Stimulated activated CD8-positive, alpha-beta memory T cell treated with anti-CD3 and anti-CD28 coated beads, Interleukin-4, amount 100 ng/mL, for 1 hour (primary cell): ENCODE results near the gene TFDP1.
"Not testable (repeated sequence)": the region's sequence is repeated elsewhere in the genome, so short reads cannot be mapped to it uniquely, and the experiment has no call there.

ENCODE experiments used
- DNase-seq, 2 donors: peaks; one replicate each; pipeline ENCODE4 v3.0.0-alpha.2; 2020; ENCODE audit warnings: low read depth in 2 of 2, low spot score in 1 of 2

The TFDP1 gene

GRCh38 chr13:113610266-113610665, 25.7 kb downstream of the TFDP1 start:
- no peak for DNase-seq

DNA sequence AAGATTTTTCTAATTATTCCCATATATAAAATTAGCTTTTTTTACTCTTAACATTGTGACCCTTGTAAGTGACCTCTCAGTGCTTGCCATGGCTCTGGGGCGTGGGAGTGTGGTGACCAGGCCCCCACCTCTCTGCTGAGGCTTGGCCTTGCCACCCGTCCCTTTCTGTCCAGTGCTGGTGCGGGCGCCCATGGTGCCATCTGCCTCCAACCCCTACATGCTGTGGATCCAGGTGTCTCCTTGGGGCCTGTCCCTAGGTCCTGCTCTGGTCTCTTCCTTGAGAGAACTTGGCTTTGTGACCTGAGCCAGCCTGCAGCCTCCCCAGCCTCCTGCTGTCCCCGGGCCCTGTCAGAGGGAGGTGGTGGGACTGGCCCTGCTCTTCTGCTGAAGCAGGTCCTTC, 27.4 kb downstream of the TFDP1 start:
- no peak for DNase-seq

- DNase-seq: no peak
These were observed 28.1 kb downstream of the TFDP1 start for GRCh38 chr13:113612607-113613006.

DNA sequence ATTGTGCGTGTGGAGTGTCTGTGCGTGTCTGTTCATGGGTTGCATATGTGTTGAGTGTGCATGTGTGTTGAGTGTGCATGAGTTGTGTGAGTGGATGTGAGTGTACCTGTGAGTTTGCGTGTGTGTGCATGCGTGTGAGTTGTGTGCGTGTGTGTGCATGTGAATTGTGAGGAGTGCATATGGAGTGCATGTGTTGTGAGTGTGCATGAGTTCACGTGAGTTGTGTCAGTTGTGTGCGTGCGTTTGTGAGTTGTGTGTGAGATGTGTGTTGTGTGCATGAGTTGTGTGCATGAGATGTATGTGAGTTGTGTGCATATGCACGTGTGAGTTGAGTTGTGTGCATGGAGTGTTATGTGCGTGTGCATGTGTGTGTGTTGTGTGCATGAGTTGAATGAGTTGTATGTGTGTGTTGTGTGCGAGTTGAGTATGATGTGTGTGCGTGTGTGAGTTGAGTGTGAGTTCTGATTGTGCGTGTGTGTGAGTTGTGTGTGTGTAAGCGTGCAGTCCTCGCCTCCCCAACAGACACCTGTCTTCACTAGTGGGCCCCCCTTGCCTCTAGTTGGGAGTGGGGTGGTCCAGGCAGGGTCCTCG, 29.3 kb downstream of the TFDP1 start:
- DNase-seq: no peak

DNA sequence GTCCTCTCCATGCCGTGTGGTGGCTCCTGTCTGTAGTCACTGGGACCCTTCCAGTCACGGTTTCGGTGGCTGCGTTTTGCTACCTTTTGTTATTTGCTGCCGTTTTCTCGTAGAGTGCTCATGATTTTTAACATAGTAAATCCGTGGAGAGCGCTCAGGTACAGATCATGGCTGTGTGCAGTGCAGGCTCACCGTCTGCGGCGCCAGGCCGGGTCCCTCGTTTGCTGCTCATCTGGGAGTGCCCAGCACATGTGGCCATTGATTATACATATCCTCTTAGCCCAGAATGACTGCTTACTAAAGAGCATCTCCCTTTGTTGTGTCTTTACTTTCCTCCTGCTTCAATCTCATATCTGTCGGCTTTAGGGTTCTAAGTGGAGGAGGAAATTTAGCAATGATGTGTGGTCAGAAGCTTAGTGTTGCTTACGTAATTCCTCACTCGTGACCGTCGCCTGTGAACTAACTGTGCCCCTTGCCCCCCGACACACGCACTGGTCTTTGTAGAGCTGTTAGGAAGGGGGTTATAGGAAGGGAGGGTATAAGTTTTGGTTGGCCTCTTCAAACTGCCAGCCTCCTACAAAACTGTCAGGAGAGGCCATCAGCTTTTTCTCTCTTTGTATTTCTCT, 31.8 kb downstream of the TFDP1 start:
- DNase-seq: no peak

DNA sequence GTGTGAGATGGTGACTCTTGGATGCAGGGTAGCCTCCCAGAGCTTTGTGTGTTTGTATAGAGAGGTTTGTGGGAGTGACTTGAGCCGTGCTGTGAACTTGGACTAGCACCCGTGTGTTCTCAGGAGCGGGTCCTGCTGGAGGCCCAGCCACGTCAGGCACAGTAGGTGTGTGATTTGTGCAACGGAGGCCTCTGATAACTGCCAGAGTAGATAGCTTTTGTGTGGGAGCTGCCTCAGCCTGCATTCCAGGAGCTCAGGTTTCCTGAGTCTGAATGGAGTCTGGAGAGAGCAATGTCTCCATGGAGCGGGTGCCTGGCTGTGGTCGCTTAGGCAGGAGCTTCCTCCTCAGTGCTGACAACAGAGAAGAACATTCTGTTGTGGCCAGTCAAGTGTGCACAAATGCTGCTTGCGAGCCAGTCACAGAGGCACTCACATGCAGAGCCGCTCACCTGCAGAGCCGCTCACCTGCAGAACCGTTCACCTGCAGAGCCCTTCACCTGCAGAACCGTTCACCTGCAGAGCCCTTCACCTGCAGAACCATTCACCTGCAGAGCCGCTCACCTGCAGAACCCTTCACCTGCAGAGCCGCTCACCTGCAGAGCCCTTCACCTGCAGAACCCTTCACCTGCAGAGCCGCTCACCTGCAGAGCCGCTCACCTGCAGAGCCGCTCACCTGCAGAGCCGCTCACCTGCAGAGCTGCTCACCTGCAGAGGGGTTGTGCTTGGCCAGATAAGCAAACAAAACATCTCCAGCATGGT, 32.6 kb downstream of the TFDP1 start:
- no peak for DNase-seq

- no peak for DNase-seq
These were observed 33.4 kb downstream of the TFDP1 start for GRCh38 chr13:113617961-113618360.

DNA sequence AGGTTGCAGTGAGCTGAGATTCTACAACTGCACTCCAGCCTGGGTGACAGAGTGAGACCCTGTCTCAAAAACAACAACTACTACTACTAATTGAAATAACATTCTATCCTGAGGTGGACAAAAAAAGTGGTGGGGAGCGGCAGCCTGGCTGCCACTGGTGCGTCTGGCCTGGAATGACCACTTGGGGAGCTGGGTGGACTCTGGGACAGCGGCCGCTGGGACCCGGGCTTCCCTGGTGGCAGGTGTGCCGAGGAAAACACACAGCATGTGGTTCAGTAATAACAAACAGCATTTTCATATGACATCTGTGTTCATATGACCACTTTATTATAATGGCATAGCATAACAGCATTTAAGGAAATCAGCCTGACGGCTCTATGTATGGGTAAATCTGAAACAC, 33.9 kb downstream of the TFDP1 start:
- DNase-seq: no peak

- no peak for DNase-seq
These were observed 35.7 kb downstream of the TFDP1 start for GRCh38 chr13:113620036-113620796.

DNA sequence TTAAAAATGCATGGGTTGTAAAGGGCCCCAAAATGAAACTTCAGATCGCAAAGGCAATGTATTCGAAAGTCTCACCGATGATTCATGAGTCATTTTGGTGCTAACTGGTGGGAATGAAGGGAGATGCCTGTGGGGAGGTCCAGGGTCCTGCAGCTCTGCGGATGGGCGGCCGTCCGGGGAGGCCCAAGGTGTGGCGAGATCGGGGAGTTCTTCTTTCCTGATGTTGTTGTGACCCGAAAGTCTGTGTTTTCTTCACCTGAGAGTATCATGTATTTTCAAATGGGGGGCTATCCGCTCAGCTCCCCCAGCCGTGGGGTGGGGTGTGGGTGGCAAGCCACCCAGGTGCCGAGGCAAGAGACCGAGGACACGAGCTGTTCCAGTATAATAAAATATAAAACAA, 36.5 kb downstream of the TFDP1 start:
- DNase-seq: no peak

- not testable (repeated sequence) for DNase-seq
These were observed 36.9 kb downstream of the TFDP1 start for GRCh38 chr13:113621498-113621897.

DNA sequence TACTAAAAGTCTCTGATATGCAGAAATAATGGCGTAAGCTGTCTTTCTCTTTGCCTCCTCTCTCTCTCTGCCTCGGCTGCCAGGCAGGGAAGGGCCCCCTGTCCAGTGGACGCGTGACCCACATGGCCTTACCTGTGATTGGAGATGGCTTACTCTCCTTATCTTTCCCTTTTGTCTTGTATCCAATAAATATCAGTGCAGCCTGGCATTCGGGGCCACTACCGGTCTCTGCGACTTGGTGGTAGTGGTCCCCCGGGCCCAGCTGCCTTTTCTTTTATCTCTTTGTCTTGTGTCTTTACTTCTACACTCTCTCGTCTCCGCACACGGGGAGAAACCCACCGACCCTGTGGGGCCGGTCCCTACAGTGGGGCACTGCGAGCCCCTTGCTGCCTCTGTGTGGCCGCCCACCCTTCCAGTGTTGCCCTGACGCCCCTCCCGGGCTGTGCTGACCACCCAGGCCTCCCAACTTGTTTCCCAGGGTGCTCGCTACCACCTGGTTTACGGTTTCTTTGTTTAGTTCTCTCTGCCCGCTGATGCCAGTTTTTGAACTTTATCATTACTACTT, 37.5 kb downstream of the TFDP1 start:
- not testable (repeated sequence) for DNase-seq

- no peak for DNase-seq
These were observed 38.4 kb downstream of the TFDP1 start for GRCh38 chr13:113622791-113623490.

DNA sequence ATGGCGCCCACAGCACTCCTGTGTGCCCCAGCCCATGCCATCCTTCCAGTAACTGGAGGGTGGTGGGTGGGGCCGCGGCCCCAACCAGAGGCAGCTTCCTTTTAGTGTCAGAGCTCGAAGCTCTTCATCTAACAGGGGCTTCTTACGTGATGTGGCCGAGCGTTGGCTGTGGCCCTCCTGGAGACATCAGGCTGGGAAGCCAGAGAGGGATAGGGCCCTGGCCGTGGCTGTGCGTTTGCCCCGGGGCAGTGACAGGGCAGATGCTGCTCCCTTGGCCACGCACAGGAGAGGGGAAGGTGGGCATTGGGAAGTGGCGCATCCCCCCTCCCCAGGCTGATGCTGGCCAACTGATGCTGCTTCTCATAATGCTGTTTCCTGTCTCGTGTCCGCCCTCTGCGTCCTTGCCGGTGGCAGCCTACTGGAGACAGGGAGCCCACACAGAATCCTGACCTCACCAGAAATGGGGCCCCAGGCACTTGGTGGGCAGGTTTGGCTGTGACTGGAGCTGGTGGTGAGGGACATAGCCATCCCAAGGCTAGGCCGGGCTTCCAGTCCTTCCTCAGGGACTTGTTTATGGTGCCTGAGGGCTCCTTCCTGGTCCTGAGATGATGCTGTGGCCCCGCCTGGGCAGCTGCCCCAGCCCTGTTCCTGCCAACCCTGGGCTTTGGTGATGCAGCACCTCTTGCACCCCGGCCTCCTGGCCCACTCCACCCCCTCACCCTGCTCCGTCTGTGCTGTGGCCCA, 39.1 kb downstream of the TFDP1 start:
- no peak for DNase-seq

GRCh38 chr13:113624235-113624587, 39.7 kb downstream of the TFDP1 start:
- no peak for DNase-seq

GRCh38 chr13:113624640-113625304, 40.2 kb downstream of the TFDP1 start:
- DNase-seq: not testable (repeated sequence)

DNA sequence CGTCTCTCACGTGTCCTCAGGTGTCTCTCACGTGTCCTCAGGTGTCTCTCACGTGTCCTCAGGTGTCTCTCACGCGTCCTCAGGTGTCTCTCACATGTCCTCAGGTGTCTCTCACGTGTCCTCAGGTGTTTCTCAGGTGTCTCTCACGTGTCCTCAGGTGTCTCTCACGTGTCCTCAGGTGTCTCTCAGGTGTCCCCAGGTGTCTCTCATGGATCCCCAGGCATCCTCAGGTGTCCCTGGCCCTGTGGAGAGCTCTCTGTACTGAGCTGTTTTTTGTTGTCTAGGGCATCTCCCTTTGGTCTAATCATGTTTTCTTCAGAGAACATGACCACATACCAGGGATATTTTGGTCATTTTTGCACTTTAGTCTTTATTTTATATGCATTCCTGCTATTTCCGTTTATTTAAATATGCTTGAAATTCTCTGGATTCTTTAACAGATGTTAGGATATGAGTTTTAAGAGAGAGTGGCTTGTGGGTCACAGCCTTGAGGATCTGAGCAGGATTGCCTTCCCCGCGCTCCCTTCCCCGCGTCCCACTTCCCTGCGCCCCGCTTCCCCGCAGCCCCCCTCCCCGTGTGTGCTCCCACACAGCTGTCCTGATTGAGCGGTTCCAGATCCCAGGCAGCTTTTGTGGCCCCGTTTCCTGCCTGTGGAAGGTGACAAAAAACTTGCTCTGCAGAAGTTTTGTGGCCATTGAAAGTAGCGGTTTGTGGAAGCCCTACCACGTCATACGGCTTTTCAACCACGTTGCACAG, 41.6 kb downstream of the TFDP1 start:
- no peak for DNase-seq

- DNase-seq: no peak
These were observed 42.6 kb downstream of the TFDP1 start for GRCh38 chr13:113627136-113627535.
